K562 (cell line): Measurements from ENCODE around the gene CACNA1I. TPM values are rescaled to one million over a fixed set of nuclear protein-coding genes. Genes with fewer than 3 reads are reported as not detected.

Experiments used
- ATAC-seq: fragments of 200-7000 bp; cut with Tn5 transposase; 3 replicates; pipeline ENCODE4 v1.9.1; 2020; ENCODE audit warnings: moderate library complexity
- BruUV-seq: library from RNA; stranded (reverse); fragments of 400-500 nt; replicated peaks from 2 replicates; lab custom pipeline; 2021; lab: Mats Ljungman, UMichigan
- CTCF ChIA-PET: fragments of 300-600 bp; formaldehyde crosslinking; extraction: SDS; loops from one replicate; lab custom pipeline; 2021; ENCODE audit warnings: low intra/inter-chr PET ratio; lab: Yijun Ruan, JAX
- POLR2A ChIA-PET: fragments of 300-600, 350-650 bp; sonication (Branson Sonifier 250); formaldehyde crosslinking; extraction: SDS; loops from one replicate; lab custom pipeline; 2021; ENCODE audit warnings: antibody characterized with exemption, inconsistent platforms; lab: Yijun Ruan, JAX
- DNase-seq, 4 experiments: peaks; one replicate each; pipeline versions ENCODE4 v3.0.0 to v3.0.0-alpha.2; 2011 to 2018; ENCODE audit warnings: low spot score in 3 of 4, mixed read lengths in 3 of 4; ENCODE audit errors: extremely low read depth in 1 of 4
- FAIRE-seq: peaks from 2 replicates; lab custom pipeline; 2011; peaks lifted over from hg19 to GRCh38; lab: Jason Lieb, UNC
- H2AFZ ChIP-seq: 2 replicates; pipeline ENCODE4 v1.6.0; 2011; ENCODE audit warnings: low read depth, low read length, control low read depth, inconsistent platforms
- H3K27ac ChIP-seq: fragments of 200-600 bp; 3 replicates; pipeline ENCODE4 v1.8.0; 2011; ENCODE audit warnings: low read depth, mild to moderate bottlenecking, control low read depth, inconsistent platforms, low read length, moderate library complexity, mixed read lengths; ENCODE audit errors: extremely low read depth
- H3K27me3 ChIP-seq, 2 experiments: fragments of 300-600 bp in 1 of 2; 2 replicates in 1 of 2; 3 replicates in 1 of 2; pipeline versions ENCODE4 v1.6.0 to v1.8.0; 2011; ENCODE audit warnings: inconsistent platforms in 2 of 2, low read length in 2 of 2, mild to moderate bottlenecking in 1 of 2, mixed read lengths in 1 of 2, moderate library complexity in 1 of 2; ENCODE audit not compliant: control insufficient read depth in 2 of 2, insufficient read depth in 2 of 2
- H3K36me3 ChIP-seq: fragments of 300-600 bp; 3 replicates; pipeline ENCODE4 v1.8.0; 2011; ENCODE audit warnings: mild to moderate bottlenecking, low read length, inconsistent platforms; ENCODE audit not compliant: control insufficient read depth, insufficient read depth
- H3K4me1 ChIP-seq, 2 experiments: fragments of 200-600 bp in 1 of 2; replicated peaks in 1 of 2; 2 replicates in 1 of 2; 3 replicates in 1 of 2; pipeline versions ENCODE4 v1.5.1 to v1.8.0; 2011; ENCODE audit warnings: inconsistent platforms in 2 of 2, low read length in 2 of 2, mild to moderate bottlenecking in 1 of 2, mixed read lengths in 1 of 2, moderate library complexity in 1 of 2; ENCODE audit not compliant: control insufficient read depth in 2 of 2, insufficient read depth in 2 of 2
- H3K4me2 ChIP-seq: 2 replicates; pipeline ENCODE4 v1.6.1; 2011; ENCODE audit warnings: low read length, control low read depth, inconsistent platforms, mixed read lengths; ENCODE audit not compliant: insufficient read depth
- H3K4me3 ChIP-seq: fragments of 200-600 bp; sonication (generic), shearing (Covaris generic); 2 replicates; pipeline ENCODE4 v1.5.1; 2016; ENCODE audit warnings: control low read depth, inconsistent platforms
- H3K79me2 ChIP-seq: fragments of 200-600 bp; 3 replicates; pipeline ENCODE4 v1.8.0; 2011; ENCODE audit warnings: low read length, inconsistent platforms; ENCODE audit not compliant: control insufficient read depth, insufficient read depth
- H3K9ac ChIP-seq, 2 experiments: 2 replicates each; pipeline versions ENCODE4 v1.6.0 to v1.6.1; 2011; ENCODE audit warnings: low read depth in 2 of 2, low read length in 2 of 2, control low read depth in 1 of 2, inconsistent platforms in 1 of 2, mild to moderate bottlenecking in 1 of 2, mixed read lengths in 1 of 2; ENCODE audit not compliant: insufficient read depth in 1 of 2
- H3K9me1 ChIP-seq: one replicate; pipeline ENCODE4 v1.6.0; 2011; ENCODE audit warnings: inconsistent platforms, mild to moderate bottlenecking, low read length, moderate library complexity; ENCODE audit not compliant: control insufficient read depth, insufficient read depth
- H3K9me3 ChIP-seq: replicated peaks from 2 replicates; pipeline ENCODE4 v1.5.1; 2011; ENCODE audit warnings: low read depth, low read length, inconsistent platforms; ENCODE audit not compliant: control insufficient read depth, insufficient read depth
- H4K20me1 ChIP-seq: replicated peaks from 2 replicates; pipeline ENCODE4 v1.6.1; 2011; ENCODE audit warnings: low read length, inconsistent platforms, mixed read lengths; ENCODE audit not compliant: control insufficient read depth, insufficient read depth
- CEBPB ChIP-seq: fragments of 450-650 bp; IDR thresholded peaks from 2 replicates; pipeline ENCODE4 v1.6.1; 2016; ENCODE audit warnings: missing genetic modification characterization, missing compliant biosample characterization
- ESRRB ChIP-seq: fragments of 250-450 bp; sonication (Bioruptor Pico); IDR thresholded peaks from 2 replicates; pipeline ENCODE4 v1.5.0; 2020; ENCODE audit warnings: mild to moderate bottlenecking, moderate library complexity, borderline replicate concordance
- EWSR1 ChIP-seq: fragments of 450-650 bp; IDR thresholded peaks from 2 replicates; pipeline ENCODE4 v1.6.1; 2018; ENCODE audit warnings: borderline replicate concordance, mild to moderate bottlenecking, low read depth, moderate library complexity; ENCODE audit not compliant: partially characterized antibody
- ZBTB43 ChIP-seq: sonication (generic); formaldehyde crosslinking; IDR thresholded peaks from 2 replicates; pipeline ENCODE4 v1.8.0; 2023; ENCODE audit warnings: mild to moderate bottlenecking, missing genetic modification reagents
- WGBS: fragments of 100-300 bp; shearing (Covaris generic); methylation state at CpG from one replicate; pipeline ENCODE4 v1.1.6; 2016; ENCODE audit warnings: low coverage, mixed read lengths; ENCODE audit not compliant: insufficient coverage; ENCODE audit errors: missing lambda C conversion rate; 5-methylcytosine and 5-hydroxymethylcytosine counted together
- in situ Hi-C: fragments of 300-500 bp; cut with MboI; formaldehyde crosslinking; loops from 4 replicates; pipeline ENCODE4 v1.15.0; 2018; ENCODE audit warnings: inconsistent platforms, mixed read lengths
- intact Hi-C: fragments of 100-400 bp; cut with micrococcal nuclease; formaldehyde crosslinking; loops from 2 replicates; pipeline ENCODE4 v1.14.2; 2022
- polyA plus RNA-seq, 8 experiments: library from polyadenylated mRNA; depleted of rRNA in 4 of 8; stranded (reverse) in 5 of 8; unstranded in 3 of 8; fragments of >200 nt; fragmentation: Nextera tagmentation in 2 of 8; fragmentation: Illumina TruSeq in 1 of 8; extraction: Ambion mirVana in 2 of 8; extraction: Trizol in 1 of 8; gene quantifications; 2 replicates each; pipeline versions ENCODE4 v1.2.1 to v1.2.3, GENCODE V29; 2011 to 2014; ENCODE audit warnings: inconsistent platforms in 1 of 8, missing spikeins in 1 of 8
- total RNA-seq, 7 experiments: library from RNA; depleted of rRNA in 6 of 7; stranded (reverse); fragments of >200 nt in 6 of 7; fragmentation: Illumina TruSeq in 2 of 7; extraction: Trizol in 2 of 7; gene quantifications; 2 replicates each; pipeline versions ENCODE4 v1.2.1 to v1.2.3, GENCODE V29; 2011 to 2021; ENCODE audit warnings: low replicate concordance in 1 of 7
- TF ChIP-seq, protein P1 (sequence below): fragments of 450-650 bp; IDR thresholded peaks from 2 replicates; pipeline ENCODE4 v1.6.1; 2016
- TF ChIP-seq, protein P2 (sequence below): sonication (generic); formaldehyde crosslinking; IDR thresholded peaks from 2 replicates; pipeline ENCODE4 v1.8.0; 2022; ENCODE audit warnings: missing genetic modification reagents, mild to moderate bottlenecking, borderline replicate concordance

Gene CACNA1I
- total and polyA plus RNA-seq, 9 of the 15 experiments (the other 6 are each of a cell fraction or from before 2014, with no cell fraction given) = 0.01 to 0.79 (median 0.32) TPM; not detected in 1

- Histone ChIP-seq H3K4me1 (peaks cover 31 to 63% of the 10 kb centered on the region in 2 experiments; a peak in 4 of 5 replicates), H3K4me3 (no peak overlapping the region), H2AFZ (no peak overlapping the region), H3K4me2 (no peak overlapping the region), H3K9me3 (no peaks in the 10 kb centered on the region), H3K79me2 (peaks cover 67% of the 10 kb centered on the region), H3K27me3 (no peaks in the 10 kb centered on the region), H3K9ac (no peak overlapping the region), H3K27ac (no peak overlapping the region), H3K9me1 (no peaks in the 10 kb centered on the region), H3K36me3 (peaks cover 68% of the 10 kb centered on the region)
- intact Hi-C loops (loop anchor here (10.0 kb wide), 1 partner anchor 353 kb away; no protein-coding TSS in a partner anchor), in situ Hi-C loops (no loop called here)
- FAIRE-seq (no peak), ATAC-seq (no peak), DNase-seq (peak in 1 of 4 experiments; percentile 24)
- BruUV-seq = no TSS peak
- POLR2A ChIA-PET = interaction anchor here (0.6 to 4.2 kb wide), 4 partner anchors 10 to 210 kb away, joined by 3 to 42 read pairs (median 4); partner anchors contain the start of gene RPL3
- TF ChIP-seq EWSR1 = no peak
- TF ChIP-seq, protein P1, sequence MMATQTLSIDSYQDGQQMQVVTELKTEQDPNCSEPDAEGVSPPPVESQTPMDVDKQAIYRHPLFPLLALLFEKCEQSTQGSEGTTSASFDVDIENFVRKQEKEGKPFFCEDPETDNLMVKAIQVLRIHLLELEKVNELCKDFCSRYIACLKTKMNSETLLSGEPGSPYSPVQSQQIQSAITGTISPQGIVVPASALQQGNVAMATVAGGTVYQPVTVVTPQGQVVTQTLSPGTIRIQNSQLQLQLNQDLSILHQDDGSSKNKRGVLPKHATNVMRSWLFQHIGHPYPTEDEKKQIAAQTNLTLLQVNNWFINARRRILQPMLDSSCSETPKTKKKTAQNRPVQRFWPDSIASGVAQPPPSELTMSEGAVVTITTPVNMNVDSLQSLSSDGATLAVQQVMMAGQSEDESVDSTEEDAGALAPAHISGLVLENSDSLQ = peak; percentile 32; the same call in 1 of the 2 replicates
- no peak for TF ChIP-seq ZBTB43 (CRISPR knock-in tag)
- peak; percentile 52; the same call in 1 of the 2 replicates for TF ChIP-seq CEBPB (tag)
- TF ChIP-seq, protein P2, sequence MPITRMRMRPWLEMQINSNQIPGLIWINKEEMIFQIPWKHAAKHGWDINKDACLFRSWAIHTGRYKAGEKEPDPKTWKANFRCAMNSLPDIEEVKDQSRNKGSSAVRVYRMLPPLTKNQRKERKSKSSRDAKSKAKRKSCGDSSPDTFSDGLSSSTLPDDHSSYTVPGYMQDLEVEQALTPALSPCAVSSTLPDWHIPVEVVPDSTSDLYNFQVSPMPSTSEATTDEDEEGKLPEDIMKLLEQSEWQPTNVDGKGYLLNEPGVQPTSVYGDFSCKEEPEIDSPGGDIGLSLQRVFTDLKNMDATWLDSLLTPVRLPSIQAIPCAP (CRISPR knock-in tag) = no peak
- no peak for TF ChIP-seq ESRRB (CRISPR knock-in tag)
- TF ChIP-seq, all 486 proteins: peak for 2
- peaks cover 17% of the 10 kb centered on the region for H4K20me1 ChIP-seq
- 64% methylated on average over 6 of the region's 6 CpGs for WGBS
- CTCF ChIA-PET = no interaction called here
Measured at GRCh38 chr22:39527481-39527961, 43.0 kb upstream of the CACNA1I start.
